ENCODE results near the gene FKBP9.

FKBP9 gene

DNA sequence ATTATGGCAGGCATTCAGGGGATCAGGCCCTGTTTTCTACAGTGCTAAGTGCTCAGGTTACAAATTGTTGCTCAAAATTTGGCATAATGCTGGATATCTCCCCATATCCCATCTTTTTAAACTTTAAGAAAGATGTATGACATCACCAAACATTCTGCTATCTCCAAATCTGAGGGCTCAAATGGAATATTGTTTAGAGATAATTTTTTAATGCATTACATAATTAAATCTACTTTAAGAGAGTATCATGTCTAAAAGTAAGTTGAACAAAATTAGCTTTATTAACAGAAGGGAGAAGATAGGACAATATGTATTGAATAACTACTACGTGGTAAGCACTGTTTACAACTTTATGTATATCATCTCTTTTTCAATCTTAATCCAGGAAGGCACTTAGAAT is 91.5 kb downstream of the FKBP9 start:
- no peak for DNase-seq (ENCODE audit: low spot score)
- in situ Hi-C loops (cut with MboI; ENCODE audit: low pct_unique_long_range_greater_than_20kb, low sequenced_read_pairs, unreplicated experiment), result no loop called here
- TF ChIP-seq, protein P1, sequence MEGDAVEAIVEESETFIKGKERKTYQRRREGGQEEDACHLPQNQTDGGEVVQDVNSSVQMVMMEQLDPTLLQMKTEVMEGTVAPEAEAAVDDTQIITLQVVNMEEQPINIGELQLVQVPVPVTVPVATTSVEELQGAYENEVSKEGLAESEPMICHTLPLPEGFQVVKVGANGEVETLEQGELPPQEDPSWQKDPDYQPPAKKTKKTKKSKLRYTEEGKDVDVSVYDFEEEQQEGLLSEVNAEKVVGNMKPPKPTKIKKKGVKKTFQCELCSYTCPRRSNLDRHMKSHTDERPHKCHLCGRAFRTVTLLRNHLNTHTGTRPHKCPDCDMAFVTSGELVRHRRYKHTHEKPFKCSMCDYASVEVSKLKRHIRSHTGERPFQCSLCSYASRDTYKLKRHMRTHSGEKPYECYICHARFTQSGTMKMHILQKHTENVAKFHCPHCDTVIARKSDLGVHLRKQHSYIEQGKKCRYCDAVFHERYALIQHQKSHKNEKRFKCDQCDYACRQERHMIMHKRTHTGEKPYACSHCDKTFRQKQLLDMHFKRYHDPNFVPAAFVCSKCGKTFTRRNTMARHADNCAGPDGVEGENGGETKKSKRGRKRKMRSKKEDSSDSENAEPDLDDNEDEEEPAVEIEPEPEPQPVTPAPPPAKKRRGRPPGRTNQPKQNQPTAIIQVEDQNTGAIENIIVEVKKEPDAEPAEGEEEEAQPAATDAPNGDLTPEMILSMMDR (IDR thresholded peaks at IDR 0.05; ENCODE audit: extremely low read depth, insufficient read depth, missing control alignments), result no peak

DNA sequence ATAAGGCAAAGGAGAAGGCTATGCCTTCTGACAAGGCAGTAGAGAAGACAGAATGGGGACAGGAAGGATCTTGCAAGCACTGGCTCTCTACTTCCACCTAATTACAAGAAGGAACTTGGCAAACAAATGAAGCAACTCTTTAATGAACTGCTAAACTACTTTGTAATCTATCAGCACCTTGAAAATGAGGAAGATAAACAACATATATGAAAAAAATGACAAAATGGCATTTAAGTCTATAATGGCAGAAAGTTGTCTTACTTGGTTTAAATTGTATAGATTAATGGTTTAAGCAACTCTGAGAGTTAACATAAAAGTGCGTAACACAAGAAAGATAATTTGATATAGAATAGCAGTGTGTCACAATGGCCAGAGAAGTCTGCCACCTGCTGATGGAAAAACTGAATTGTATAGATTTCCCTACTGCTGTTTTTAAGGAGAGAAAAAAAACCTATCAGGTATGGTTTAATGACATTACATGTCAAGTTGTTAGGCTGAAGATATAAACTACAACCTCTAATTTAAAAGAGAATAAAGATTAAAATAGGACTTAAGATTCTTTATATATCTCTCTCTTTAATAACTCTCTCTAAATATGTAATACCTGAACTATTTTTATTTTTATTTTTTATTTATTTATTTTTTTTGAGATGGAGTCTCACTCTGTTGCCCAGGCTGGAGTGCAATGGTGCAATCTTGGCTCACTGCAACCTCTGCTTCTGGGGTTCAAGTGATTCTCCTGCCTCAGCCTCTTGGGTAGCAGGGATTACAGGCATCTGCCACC is 93.5 kb downstream of the FKBP9 start:
- peak; percentile 19 for DNase-seq (ENCODE audit: low spot score)
- TF ChIP-seq, protein P1 (IDR thresholded peaks at IDR 0.05; ENCODE audit: extremely low read depth, insufficient read depth, missing control alignments), result peak; percentile 51
- in situ Hi-C loops (cut with MboI; ENCODE audit: low pct_unique_long_range_greater_than_20kb, low sequenced_read_pairs, unreplicated experiment), result no loop called here

DNA sequence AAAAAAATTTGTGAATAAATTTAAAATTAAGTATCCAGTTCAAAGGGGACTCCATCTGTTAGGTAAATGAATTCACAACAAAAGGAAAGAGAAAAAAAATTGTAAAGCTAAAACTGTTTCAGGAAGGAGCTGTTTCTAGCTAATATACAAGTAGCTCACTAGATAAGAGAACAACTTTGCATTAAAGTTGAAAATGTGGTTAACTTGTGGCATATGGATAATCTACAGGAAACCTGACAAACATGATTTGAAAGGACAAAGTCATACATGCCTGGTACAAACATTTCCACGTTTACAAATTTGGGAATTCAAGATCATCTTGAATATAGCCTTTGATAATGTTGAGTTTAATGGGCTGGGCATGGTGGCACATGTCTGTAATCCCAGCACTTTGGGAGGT is 96.5 kb downstream of the FKBP9 start:
- TF ChIP-seq, protein P1 (IDR thresholded peaks at IDR 0.05; ENCODE audit: extremely low read depth, insufficient read depth, missing control alignments), result no peak
- DNase-seq (ENCODE audit: low spot score), result no peak
- in situ Hi-C loops (cut with MboI; ENCODE audit: low pct_unique_long_range_greater_than_20kb, low sequenced_read_pairs, unreplicated experiment), result no loop called here

DNA sequence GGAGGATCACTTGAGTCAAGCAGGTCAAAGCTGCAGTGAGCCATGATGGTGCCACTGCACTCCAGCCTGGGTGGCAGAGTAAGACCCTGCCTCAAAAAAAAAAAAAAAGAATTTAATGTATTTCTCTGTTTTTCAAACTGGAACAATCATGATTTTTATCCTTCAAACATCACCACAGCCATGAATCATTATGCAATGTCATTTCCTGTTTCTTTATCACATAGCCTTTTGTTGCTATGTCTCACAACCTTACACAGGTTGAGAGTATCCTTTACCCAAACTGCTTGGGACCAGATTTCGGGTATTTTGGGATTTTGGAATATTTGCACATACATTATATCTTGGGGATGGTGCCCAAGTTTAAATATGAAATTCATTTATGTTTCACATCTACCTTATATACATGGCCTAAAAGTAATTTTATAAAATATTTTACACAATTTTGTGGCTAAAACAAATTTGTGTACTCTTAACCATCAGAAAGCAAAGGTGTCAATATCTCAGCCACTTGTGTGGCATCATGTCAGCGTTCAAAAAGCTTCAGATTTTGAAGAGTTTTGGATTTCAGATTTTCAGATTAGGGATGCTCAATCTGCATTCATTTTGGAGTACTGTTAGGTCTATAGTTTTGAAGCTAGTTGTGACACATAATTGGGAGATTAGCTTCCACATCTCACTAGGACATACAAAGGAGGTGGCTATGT is 97.2 kb downstream of the FKBP9 start:
- peak; percentile 16 for DNase-seq (ENCODE audit: low spot score)
- in situ Hi-C loops (cut with MboI; ENCODE audit: low pct_unique_long_range_greater_than_20kb, low sequenced_read_pairs, unreplicated experiment), result no loop called here
- TF ChIP-seq, protein P1 (IDR thresholded peaks at IDR 0.05; ENCODE audit: extremely low read depth, insufficient read depth, missing control alignments), result no peak

DNA sequence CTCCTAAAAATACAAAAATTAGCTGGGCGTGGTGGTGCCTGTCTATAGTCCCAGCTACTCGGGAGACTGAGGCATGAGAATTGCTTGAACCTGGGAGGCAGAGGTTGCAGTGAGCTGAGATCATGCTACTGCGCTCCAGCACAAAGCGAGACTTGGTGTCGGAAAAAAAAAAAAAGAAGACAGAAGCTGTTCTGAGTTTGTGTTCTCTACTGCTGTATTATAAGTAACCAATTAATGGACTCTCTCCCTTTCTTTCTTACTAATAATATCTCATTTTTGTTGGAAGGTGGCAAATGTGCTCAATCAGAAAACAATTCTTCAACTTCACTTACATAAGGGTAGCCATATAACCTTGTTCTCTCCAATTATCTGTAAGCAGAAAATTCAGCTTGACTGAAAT is 97.9 kb downstream of the FKBP9 start:
- in situ Hi-C loops (cut with MboI; ENCODE audit: low pct_unique_long_range_greater_than_20kb, low sequenced_read_pairs, unreplicated experiment), result no loop called here
- DNase-seq (ENCODE audit: low spot score), result no peak
- TF ChIP-seq, protein P1 (IDR thresholded peaks at IDR 0.05; ENCODE audit: extremely low read depth, insufficient read depth, missing control alignments), result no peak
